ENCODE measurements around the gene CD2.

Gene CD2

DNA sequence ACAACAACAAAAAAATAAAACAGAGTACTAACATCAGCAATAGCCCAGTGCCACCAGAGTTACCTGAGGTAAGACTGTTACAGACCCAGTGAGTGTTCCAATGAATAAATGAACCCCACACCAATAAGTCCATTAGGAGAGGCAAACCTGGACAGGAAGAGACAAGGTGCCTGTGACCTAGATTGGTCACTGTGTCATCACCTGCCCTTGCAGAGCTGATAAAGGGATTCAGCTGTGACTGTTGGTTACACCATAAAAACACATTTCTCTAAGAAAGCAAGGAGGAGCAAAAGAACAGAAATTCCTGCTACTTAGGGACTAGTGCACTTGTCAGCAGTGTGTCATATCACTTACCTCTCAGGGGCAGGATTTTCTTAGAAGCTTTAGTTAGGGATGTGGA lies 37.5 kb downstream of the CD2 start:
- no peak for DNase-seq
- Histone ChIP-seq H3K27ac (ENCODE audit: insufficient read depth in 1 of 2, low read depth in 1 of 2, low read length in 2 of 2, poor library complexity in 1 of 2, severe bottlenecking in 2 of 2) (no peak overlapping the region), H3K4me1 (ENCODE audit: control extremely low read depth in 1 of 4, control insufficient read depth in 4 of 4, insufficient read depth in 4 of 4, low read length in 3 of 4) (peaks cover 0 to 26% (median 7%) of the 10 kb centered on the region in 4 experiments), H3K27me3 (replicated peaks in 2 of 5; ENCODE audit: control insufficient read depth in 4 of 5, insufficient read depth in 5 of 5, low read length in 4 of 5) (no peaks in the 10 kb centered on the region), H3K4me3 (ENCODE audit: control insufficient read depth in 1 of 7, extremely low read depth in 1 of 7, insufficient read depth in 4 of 7, low read depth in 2 of 7, low read length in 6 of 7) (no peak overlapping the region), H3K9me3 (ENCODE audit: control extremely low read depth in 1 of 5, control insufficient read depth in 4 of 5, insufficient read depth in 2 of 5, low read depth in 1 of 5, low read length in 4 of 5) (peaks cover 0 to 2% (median 0%) of the 10 kb centered on the region in 5 experiments), H3K36me3 (ENCODE audit: control insufficient read depth in 4 of 4, insufficient read depth in 4 of 4, low read length in 3 of 4) (no peaks in the 10 kb centered on the region)
- POLR2A ChIA-PET, result no interaction called here
- CTCF ChIA-PET, result interaction anchor here (1.1 to 1.6 kb wide), 5 partner anchors 10 to 27 kb away, joined by 3 to 6 read pairs (median 3); no protein-coding TSS in a partner anchor

DNA sequence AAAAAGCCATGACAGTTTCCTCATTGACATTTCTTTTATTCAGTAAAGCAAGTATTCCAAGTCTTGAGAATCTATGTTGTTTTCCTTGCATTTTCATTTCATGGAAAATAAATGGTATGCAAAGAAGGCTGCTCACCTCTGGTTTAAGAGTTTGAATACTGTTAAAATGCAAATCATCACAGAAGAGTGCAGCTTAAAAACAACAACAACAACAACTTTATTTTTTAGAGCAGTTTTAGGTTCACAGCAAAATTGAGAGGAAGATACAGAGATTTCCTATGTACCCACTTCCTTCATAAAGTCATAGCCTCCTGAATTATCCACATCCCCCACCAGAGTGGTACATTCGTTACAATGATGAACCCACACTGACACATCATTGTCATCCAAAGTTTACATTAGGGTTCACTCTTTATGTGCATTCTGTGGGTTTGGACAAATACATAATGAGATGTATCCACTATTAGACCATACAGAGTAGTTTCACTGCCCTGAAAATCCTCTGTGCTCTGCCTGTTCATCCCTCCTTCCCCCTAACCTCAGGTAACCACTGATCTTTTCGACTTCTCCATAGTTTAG lies 39.2 kb downstream of the CD2 start:
- no peak overlapping the region for H3K4me3 ChIP-seq (ENCODE audit: control insufficient read depth in 1 of 7, extremely low read depth in 1 of 7, insufficient read depth in 4 of 7, low read depth in 2 of 7, low read length in 6 of 7)
- DNase-seq, result no peak
- H3K4me1 ChIP-seq (ENCODE audit: control extremely low read depth in 1 of 4, control insufficient read depth in 4 of 4, insufficient read depth in 4 of 4, low read length in 3 of 4), result peaks cover 0 to 32% (median 7%) of the 10 kb centered on the region in 4 experiments
- no CpG with 5 or more reads among the region's 2 CpGs for WGBS (ENCODE audit: insufficient coverage)
- H3K27me3 ChIP-seq (replicated peaks in 2 of 5; ENCODE audit: control insufficient read depth in 4 of 5, insufficient read depth in 5 of 5, low read length in 4 of 5), result no peaks in the 10 kb centered on the region
- H3K27ac ChIP-seq (ENCODE audit: insufficient read depth in 1 of 2, low read depth in 1 of 2, low read length in 2 of 2, poor library complexity in 1 of 2, severe bottlenecking in 2 of 2), result no peak overlapping the region
- H3K36me3 ChIP-seq (ENCODE audit: control insufficient read depth in 4 of 4, insufficient read depth in 4 of 4, low read length in 3 of 4), result no peaks in the 10 kb centered on the region
- no peaks in the 10 kb centered on the region for H3K9me3 ChIP-seq (ENCODE audit: control extremely low read depth in 1 of 5, control insufficient read depth in 4 of 5, insufficient read depth in 2 of 5, low read depth in 1 of 5, low read length in 4 of 5)
- POLR2A ChIA-PET, result no interaction called here
- CTCF ChIA-PET, result interaction anchor here (0.9 to 1.3 kb wide), 3 partner anchors 30 to 123 kb away, joined by 3 to 6 read pairs (median 4); no protein-coding TSS in a partner anchor

DNA sequence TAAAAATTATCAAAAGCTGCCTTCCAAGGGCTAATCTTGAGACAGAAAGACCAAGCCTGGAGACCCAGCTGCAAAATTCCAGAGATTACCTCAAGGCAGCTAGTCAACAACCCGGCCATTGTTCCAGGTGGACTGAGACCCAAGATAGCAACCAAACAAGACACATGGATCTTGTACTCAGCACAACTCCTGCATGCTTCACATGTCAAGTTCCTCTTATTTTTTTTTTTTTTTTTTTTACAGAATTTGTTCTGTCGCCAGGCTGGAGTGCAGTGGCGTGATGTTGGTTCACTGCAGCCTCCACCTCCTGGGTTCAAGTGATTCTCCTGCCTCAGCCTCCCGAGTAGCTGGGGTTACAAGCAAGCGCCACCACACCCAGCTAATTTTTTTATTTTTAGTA lies 40.1 kb downstream of the CD2 start:
- Histone ChIP-seq H3K9me3 (ENCODE audit: control extremely low read depth in 1 of 5, control insufficient read depth in 4 of 5, insufficient read depth in 2 of 5, low read depth in 1 of 5, low read length in 4 of 5) (no peaks in the 10 kb centered on the region), H3K36me3 (ENCODE audit: control insufficient read depth in 4 of 4, insufficient read depth in 4 of 4, low read length in 3 of 4) (no peaks in the 10 kb centered on the region), H3K4me1 (ENCODE audit: control extremely low read depth in 1 of 4, control insufficient read depth in 4 of 4, insufficient read depth in 4 of 4, low read length in 3 of 4) (peaks cover 0 to 39% (median 7%) of the 10 kb centered on the region in 4 experiments), H3K4me3 (ENCODE audit: control insufficient read depth in 1 of 7, extremely low read depth in 1 of 7, insufficient read depth in 4 of 7, low read depth in 2 of 7, low read length in 6 of 7) (no peak overlapping the region), H3K27ac (ENCODE audit: insufficient read depth in 1 of 2, low read depth in 1 of 2, low read length in 2 of 2, poor library complexity in 1 of 2, severe bottlenecking in 2 of 2) (no peak overlapping the region), H3K27me3 (replicated peaks in 2 of 5; ENCODE audit: control insufficient read depth in 4 of 5, insufficient read depth in 5 of 5, low read length in 4 of 5) (no peaks in the 10 kb centered on the region)
- WGBS (ENCODE audit: insufficient coverage), result 86% methylated on average over 1 of the region's 5 CpGs
- ChIA-PET CTCF (interaction anchor here (1.2 to 1.3 kb wide), 2 partner anchors 31 to 56 kb away, joined by 4 to 6 read pairs; no protein-coding TSS in a partner anchor), POLR2A (interaction anchor here (0.6 kb wide), 1 partner anchor 36 kb away, joined by 3 read pairs; no protein-coding TSS in a partner anchor)
- DNase-seq, result peak in 2 of 3 donors; percentile 24 to 36

DNA sequence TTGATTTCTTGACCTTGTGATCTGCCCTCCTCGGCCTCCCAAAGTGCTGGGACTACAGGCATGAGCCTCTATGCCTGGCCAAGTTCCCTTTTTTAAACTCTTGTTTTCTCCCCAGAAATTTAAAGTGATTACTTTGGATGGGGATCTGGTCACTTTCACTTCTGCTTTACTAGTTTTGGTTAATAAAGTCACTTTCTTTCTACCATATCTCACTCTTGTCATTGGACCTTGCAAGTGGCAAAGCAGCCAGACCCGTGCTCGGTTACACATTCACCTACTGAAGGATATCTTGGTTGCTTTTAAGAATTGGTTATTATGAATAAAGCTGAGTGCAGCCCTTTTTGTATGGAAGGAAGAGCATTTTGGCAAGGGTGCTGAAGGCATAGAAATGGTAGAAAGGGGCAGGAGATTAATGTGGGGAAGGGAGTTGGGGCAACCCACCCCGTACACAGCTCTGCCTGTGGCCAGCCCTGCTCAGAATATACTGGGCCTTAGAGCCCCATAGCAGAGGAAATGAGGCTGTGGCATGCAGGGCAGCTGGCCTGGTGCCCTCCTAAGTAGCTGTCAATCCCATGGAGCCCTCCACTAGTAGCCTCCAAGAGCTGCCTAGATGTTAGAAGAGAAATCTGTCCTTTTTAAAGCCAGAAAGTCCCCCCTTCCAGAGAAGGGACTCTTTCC lies 40.7 kb downstream of the CD2 start:
- Histone ChIP-seq H3K27me3 (replicated peaks in 2 of 5; ENCODE audit: control insufficient read depth in 4 of 5, insufficient read depth in 5 of 5, low read length in 4 of 5) (no peaks in the 10 kb centered on the region), H3K4me3 (ENCODE audit: control insufficient read depth in 1 of 7, extremely low read depth in 1 of 7, insufficient read depth in 4 of 7, low read depth in 2 of 7, low read length in 6 of 7) (peak overlapping the region in 1 of 7 experiments; percentile 19), H3K27ac (ENCODE audit: insufficient read depth in 1 of 2, low read depth in 1 of 2, low read length in 2 of 2, poor library complexity in 1 of 2, severe bottlenecking in 2 of 2) (no peak overlapping the region), H3K36me3 (ENCODE audit: control insufficient read depth in 4 of 4, insufficient read depth in 4 of 4, low read length in 3 of 4) (no peaks in the 10 kb centered on the region), H3K4me1 (ENCODE audit: control extremely low read depth in 1 of 4, control insufficient read depth in 4 of 4, insufficient read depth in 4 of 4, low read length in 3 of 4) (peaks cover 0 to 39% (median 7%) of the 10 kb centered on the region in 4 experiments), H3K9me3 (ENCODE audit: control extremely low read depth in 1 of 5, control insufficient read depth in 4 of 5, insufficient read depth in 2 of 5, low read depth in 1 of 5, low read length in 4 of 5) (no peaks in the 10 kb centered on the region)
- ChIA-PET CTCF (interaction anchor here (1.2 to 1.3 kb wide), 3 partner anchors 12 to 57 kb away, joined by 4 to 6 read pairs (median 4); no protein-coding TSS in a partner anchor), POLR2A (no interaction called here)
- 49% methylated on average over 2 of the region's 4 CpGs for whole genome bisulfite sequencing (ENCODE audit: insufficient coverage)
- peak; percentile 21 to 74 (median 72) for DNase-seq

DNA sequence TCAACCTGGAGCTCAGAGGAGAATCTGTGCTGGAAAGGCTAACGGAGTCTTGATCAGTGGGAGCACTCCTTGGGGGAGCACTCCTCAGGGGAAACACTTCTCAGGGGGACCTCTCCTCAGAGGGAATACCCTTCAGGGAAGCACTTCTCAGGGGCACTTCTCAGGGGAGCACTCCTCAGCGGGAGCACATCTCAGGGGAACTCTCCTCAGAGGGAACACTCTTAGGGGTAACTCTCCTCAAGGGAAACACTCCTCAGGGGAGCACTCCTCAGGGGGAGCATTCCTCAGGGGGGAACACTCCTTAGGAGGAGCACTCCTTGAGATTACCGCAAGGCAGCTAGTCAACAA lies 41.2 kb downstream of the CD2 start:
- no peak for DNase-seq
- ChIA-PET POLR2A (no interaction called here), CTCF (interaction anchor here (1.3 kb wide), 1 partner anchor 11 kb away, joined by 4 read pairs; no protein-coding TSS in a partner anchor)
- peaks cover 0 to 39% (median 7%) of the 10 kb centered on the region in 4 experiments for H3K4me1 ChIP-seq (ENCODE audit: control extremely low read depth in 1 of 4, control insufficient read depth in 4 of 4, insufficient read depth in 4 of 4, low read length in 3 of 4)
- 100% methylated on average over 3 of the region's 3 CpGs for WGBS (ENCODE audit: insufficient coverage)
- no peaks in the 10 kb centered on the region for H3K9me3 ChIP-seq (ENCODE audit: control extremely low read depth in 1 of 5, control insufficient read depth in 4 of 5, insufficient read depth in 2 of 5, low read depth in 1 of 5, low read length in 4 of 5)
- no peak overlapping the region for H3K4me3 ChIP-seq (ENCODE audit: control insufficient read depth in 1 of 7, extremely low read depth in 1 of 7, insufficient read depth in 4 of 7, low read depth in 2 of 7, low read length in 6 of 7)
- H3K27me3 ChIP-seq (replicated peaks in 2 of 5; ENCODE audit: control insufficient read depth in 4 of 5, insufficient read depth in 5 of 5, low read length in 4 of 5), result no peaks in the 10 kb centered on the region
- H3K27ac ChIP-seq (ENCODE audit: insufficient read depth in 1 of 2, low read depth in 1 of 2, low read length in 2 of 2, poor library complexity in 1 of 2, severe bottlenecking in 2 of 2), result no peak overlapping the region
- no peaks in the 10 kb centered on the region for H3K36me3 ChIP-seq (ENCODE audit: control insufficient read depth in 4 of 4, insufficient read depth in 4 of 4, low read length in 3 of 4)

DNA sequence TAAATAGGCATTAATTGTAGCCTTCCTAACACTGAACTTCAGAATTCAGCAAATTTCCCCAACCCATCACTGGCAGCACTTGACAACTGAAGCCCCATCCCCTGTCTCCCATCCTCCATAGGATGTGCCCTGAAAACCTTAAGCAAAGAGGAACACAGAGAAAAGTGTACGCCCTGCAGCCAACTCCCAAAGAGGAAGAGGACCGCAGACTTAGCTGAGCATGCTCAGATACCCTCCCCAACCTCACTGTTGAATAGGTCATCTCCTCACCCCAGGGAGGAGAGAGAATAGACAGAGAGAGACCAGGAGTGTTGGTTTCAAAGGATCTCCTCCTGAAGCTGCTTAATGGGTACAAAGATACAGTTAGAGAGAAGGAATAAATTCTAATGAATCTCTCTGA lies 50.5 kb downstream of the CD2 start:
- no peaks in the 10 kb centered on the region for H3K9me3 ChIP-seq (ENCODE audit: control extremely low read depth in 1 of 5, control insufficient read depth in 4 of 5, insufficient read depth in 2 of 5, low read depth in 1 of 5, low read length in 4 of 5)
- CTCF ChIA-PET, result interaction anchor here (0.6 to 1.4 kb wide), 5 partner anchors 10 to 324 kb away, joined by 3 to 6 read pairs (median 3); no protein-coding TSS in a partner anchor
- 20% methylated on average over 1 of the region's 2 CpGs for WGBS (ENCODE audit: insufficient coverage)
- peaks cover 0 to 18% (median under 1%) of the 10 kb centered on the region in 4 experiments for H3K4me1 ChIP-seq (ENCODE audit: control extremely low read depth in 1 of 4, control insufficient read depth in 4 of 4, insufficient read depth in 4 of 4, low read length in 3 of 4)
- no peak overlapping the region for H3K27ac ChIP-seq (ENCODE audit: insufficient read depth in 1 of 2, low read depth in 1 of 2, low read length in 2 of 2, poor library complexity in 1 of 2, severe bottlenecking in 2 of 2)
- no peaks in the 10 kb centered on the region for H3K36me3 ChIP-seq (ENCODE audit: control insufficient read depth in 4 of 4, insufficient read depth in 4 of 4, low read length in 3 of 4)
- H3K4me3 ChIP-seq (ENCODE audit: control insufficient read depth in 1 of 7, extremely low read depth in 1 of 7, insufficient read depth in 4 of 7, low read depth in 2 of 7, low read length in 6 of 7), result no peak overlapping the region
- no peak for DNase-seq
- POLR2A ChIA-PET, result no interaction called here
- no peaks in the 10 kb centered on the region for H3K27me3 ChIP-seq (replicated peaks in 2 of 5; ENCODE audit: control insufficient read depth in 4 of 5, insufficient read depth in 5 of 5, low read length in 4 of 5)

DNA sequence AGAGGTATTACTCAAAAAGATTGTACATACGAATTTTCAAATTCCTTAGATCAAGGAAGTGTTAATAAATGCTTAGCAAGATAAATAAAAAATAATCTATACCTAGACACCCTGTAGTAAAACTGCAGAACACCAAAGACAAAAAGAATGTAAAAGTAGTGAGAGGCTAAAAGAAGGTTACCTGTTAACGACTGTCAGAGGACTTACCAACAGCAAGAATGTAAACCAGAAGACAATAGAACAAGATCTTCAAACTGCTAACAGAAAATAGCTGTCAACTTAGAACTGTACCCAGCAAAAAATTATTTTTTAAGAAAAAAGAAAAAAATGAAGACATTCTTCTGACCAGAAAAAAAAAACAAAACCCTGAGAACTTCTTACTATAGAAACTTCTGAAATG lies 51.2 kb downstream of the CD2 start:
- Histone ChIP-seq H3K27me3 (replicated peaks in 2 of 5; ENCODE audit: control insufficient read depth in 4 of 5, insufficient read depth in 5 of 5, low read length in 4 of 5) (no peaks in the 10 kb centered on the region), H3K36me3 (ENCODE audit: control insufficient read depth in 4 of 4, insufficient read depth in 4 of 4, low read length in 3 of 4) (no peaks in the 10 kb centered on the region), H3K9me3 (ENCODE audit: control extremely low read depth in 1 of 5, control insufficient read depth in 4 of 5, insufficient read depth in 2 of 5, low read depth in 1 of 5, low read length in 4 of 5) (no peaks in the 10 kb centered on the region), H3K4me1 (ENCODE audit: control extremely low read depth in 1 of 4, control insufficient read depth in 4 of 4, insufficient read depth in 4 of 4, low read length in 3 of 4) (peaks cover 0 to 18% (median under 1%) of the 10 kb centered on the region in 4 experiments), H3K4me3 (ENCODE audit: control insufficient read depth in 1 of 7, extremely low read depth in 1 of 7, insufficient read depth in 4 of 7, low read depth in 2 of 7, low read length in 6 of 7) (no peak overlapping the region), H3K27ac (ENCODE audit: insufficient read depth in 1 of 2, low read depth in 1 of 2, low read length in 2 of 2, poor library complexity in 1 of 2, severe bottlenecking in 2 of 2) (no peak overlapping the region)
- ChIA-PET CTCF (interaction anchor here (1.0 to 1.4 kb wide), 3 partner anchors 45 to 80 kb away, joined by 3 to 6 read pairs (median 4); no protein-coding TSS in a partner anchor), POLR2A (interaction anchor here (0.6 kb wide), 1 partner anchor 67 kb away, joined by 3 read pairs; no protein-coding TSS in a partner anchor)
- no CpG with 5 or more reads among the region's 2 CpGs for WGBS (ENCODE audit: insufficient coverage)
- DNase-seq, result no peak

All from common myeloid progenitor, CD34-positive (primary cell).